Testis (tissue), 3 donors: ENCODE data around the gene ZNF22. TPM values are rescaled to one million over a fixed set of nuclear protein-coding genes. Genes with fewer than 3 reads are reported as not detected.
A peak's percentile ranks its signal among the peaks of the same experiment; 100 is the strongest.

Source experiments
- DNase-seq: peaks from one replicate; pipeline ENCODE4 v3.0.0-alpha.2; 2019
- H3K27ac ChIP-seq, 2 donors: fragments of 200-600 bp; sonication (generic); one replicate each; pipeline ENCODE4 v1.5.1; 2019
- H3K27me3 ChIP-seq: fragments of 200-600 bp; sonication (generic); one replicate; pipeline ENCODE4 v1.5.1; 2019
- H3K36me3 ChIP-seq: fragments of 200-600 bp; sonication (generic); one replicate; pipeline ENCODE4 v1.5.1; 2017; ENCODE audit warnings: low read depth; ENCODE audit errors: missing control alignments
- H3K4me1 ChIP-seq: fragments of 200-600 bp; sonication (generic); one replicate; pipeline ENCODE4 v1.5.1; 2019
- H3K4me3 ChIP-seq, 2 donors: fragments of 200-600 bp; sonication (generic); one replicate each; pipeline ENCODE4 v1.5.1; 2017 to 2019
- H3K9me3 ChIP-seq: fragments of 200-600 bp; sonication (generic); one replicate; pipeline ENCODE4 v1.5.1; 2017
- CTCF ChIP-seq, 3 experiments: fragments of 450-650 bp in 2 of 3; fragments of 200-600 bp in 1 of 3; sonication (generic) in 1 of 3; IDR thresholded peaks; one replicate each; pipeline ENCODE4 v1.5.1; 2016 to 2019; ENCODE audit warnings: antibody characterized with exemption in 3 of 3, mild to moderate bottlenecking in 2 of 3, moderate library complexity in 1 of 3
- POLR2A ChIP-seq: fragments of 450-650 bp; IDR thresholded peaks from one replicate; pipeline ENCODE4 v1.6.1; 2017; ENCODE audit warnings: antibody characterized with exemption, mild to moderate bottlenecking, moderate library complexity
- WGBS, 2 donors: methylation state at CpG; one replicate each; pipeline ENCODE4 v1.1.5; 2018; 5-methylcytosine and 5-hydroxymethylcytosine counted together
- intact Hi-C: fragments of 100-400 bp; cut with DNase I; formaldehyde crosslinking; loops from one replicate; pipeline ENCODE4 v1.15.1; 2023; ENCODE audit warnings: low total_unique reads
- polyA plus RNA-seq: library from polyadenylated mRNA; stranded (reverse); fragments of 350-450 nt; fragmentation: Illumina TruSeq; extraction: RNeasy Lipid Tissue Mini Kit (QIAGEN cat#74804); gene quantifications from one replicate; pipeline ENCODE4 v1.2.3, GENCODE V29; 2014; ENCODE audit warnings: low read depth, low replicate concordance; ENCODE audit not compliant: insufficient read depth
- total RNA-seq, 2 donors: library from RNA; depleted of rRNA; stranded (reverse); fragments of >200 nt; gene quantifications; one replicate each; pipeline ENCODE4 v1.2.3, GENCODE V29; 2016

The ZNF22 gene
- total and polyA plus RNA-seq, 3 donors from 2014 or later, result 12.6 TPM

GRCh38 chr10:44975431-44976331, 25.0 kb upstream of the ZNF22 start:
- H3K36me3 ChIP-seq, result no peaks in the 10 kb centered on the region
- H3K27me3 ChIP-seq, result no peaks in the 10 kb centered on the region
- peaks cover 40% of the 10 kb centered on the region for H3K4me1 ChIP-seq
- no peak for TF ChIP-seq POLR2A
- no peak for TF ChIP-seq CTCF (IDR thresholded peaks at IDR 0.05)
- 46 to 63% methylated on average over 2 to 10 of the region's 10 CpGs for WGBS, 2 donors
- intact Hi-C loops, result loop anchor here (5.0 kb wide), 1 partner anchor 43 kb away; no protein-coding TSS in a partner anchor
- no peaks in the 10 kb centered on the region for H3K9me3 ChIP-seq
- peak overlapping the region; percentile 85 to 88 for H3K27ac ChIP-seq
- peak overlapping the region in 1 of 2 donors; percentile 40 for H3K4me3 ChIP-seq
- peak; percentile 56 for DNase-seq

- Histone ChIP-seq H3K36me3 (no peaks in the 10 kb centered on the region), H3K9me3 (no peaks in the 10 kb centered on the region), H3K4me3 (peak overlapping the region in 1 of 2 donors; percentile 77), H3K27me3 (no peaks in the 10 kb centered on the region), H3K27ac (peak overlapping the region; percentile 81 to 88), H3K4me1 (peaks cover 49% of the 10 kb centered on the region)
- DNase-seq, result no peak
- intact Hi-C loops, result loop anchor here (5.0 kb wide), 1 partner anchor 44 kb away; no protein-coding TSS in a partner anchor
- TF ChIP-seq CTCF (IDR thresholded peaks at IDR 0.05) (no peak), POLR2A (no peak)
- 77 to 78% methylated on average over 6 to 9 of the region's 9 CpGs for WGBS, 2 donors
These were observed 24.1 kb upstream of the ZNF22 start for GRCh38 chr10:44976352-44977198.

- intact Hi-C loops, result loop anchor here (5.0 kb wide), 1 partner anchor 45 kb away; no protein-coding TSS in a partner anchor
- Histone ChIP-seq H3K4me1 (peaks cover 59% of the 10 kb centered on the region), H3K27me3 (no peaks in the 10 kb centered on the region), H3K9me3 (no peaks in the 10 kb centered on the region), H3K27ac (peak overlapping the region; percentile 81 to 88), H3K4me3 (peak overlapping the region; percentile 49 to 77), H3K36me3 (no peaks in the 10 kb centered on the region)
- peak; percentile 46 for DNase-seq
- TF ChIP-seq CTCF (IDR thresholded peaks at IDR 0.05) (no peak), POLR2A (no peak)
- 67 to 68% methylated on average over 11 to 25 of the region's 25 CpGs for WGBS, 2 donors
These were observed 23.2 kb upstream of the ZNF22 start for GRCh38 chr10:44977287-44978212.

- no peak for DNase-seq
- Histone ChIP-seq H3K4me1 (peaks cover 61% of the 10 kb centered on the region), H3K9me3 (no peaks in the 10 kb centered on the region), H3K27ac (peak overlapping the region; percentile 81 to 88), H3K4me3 (peak overlapping the region; percentile 49 to 77), H3K27me3 (no peaks in the 10 kb centered on the region), H3K36me3 (no peaks in the 10 kb centered on the region)
- whole genome bisulfite sequencing, 2 donors, result 33 to 41% methylated on average over 4 of the region's 4 CpGs
- intact Hi-C loops, result loop anchor here (5.0 kb wide), 1 partner anchor 46 kb away; no protein-coding TSS in a partner anchor
- TF ChIP-seq POLR2A (no peak), CTCF (IDR thresholded peaks at IDR 0.05) (no peak)
These were observed 22.5 kb upstream of the ZNF22 start for GRCh38 chr10:44978213-44978569.
